Measurements from ENCODE around the gene ZNF565.
"Not testable (repeated sequence)": the region's sequence is repeated elsewhere in the genome, so short reads cannot be mapped to it uniquely, and the experiment has no call there.

Gene ZNF565

DNA sequence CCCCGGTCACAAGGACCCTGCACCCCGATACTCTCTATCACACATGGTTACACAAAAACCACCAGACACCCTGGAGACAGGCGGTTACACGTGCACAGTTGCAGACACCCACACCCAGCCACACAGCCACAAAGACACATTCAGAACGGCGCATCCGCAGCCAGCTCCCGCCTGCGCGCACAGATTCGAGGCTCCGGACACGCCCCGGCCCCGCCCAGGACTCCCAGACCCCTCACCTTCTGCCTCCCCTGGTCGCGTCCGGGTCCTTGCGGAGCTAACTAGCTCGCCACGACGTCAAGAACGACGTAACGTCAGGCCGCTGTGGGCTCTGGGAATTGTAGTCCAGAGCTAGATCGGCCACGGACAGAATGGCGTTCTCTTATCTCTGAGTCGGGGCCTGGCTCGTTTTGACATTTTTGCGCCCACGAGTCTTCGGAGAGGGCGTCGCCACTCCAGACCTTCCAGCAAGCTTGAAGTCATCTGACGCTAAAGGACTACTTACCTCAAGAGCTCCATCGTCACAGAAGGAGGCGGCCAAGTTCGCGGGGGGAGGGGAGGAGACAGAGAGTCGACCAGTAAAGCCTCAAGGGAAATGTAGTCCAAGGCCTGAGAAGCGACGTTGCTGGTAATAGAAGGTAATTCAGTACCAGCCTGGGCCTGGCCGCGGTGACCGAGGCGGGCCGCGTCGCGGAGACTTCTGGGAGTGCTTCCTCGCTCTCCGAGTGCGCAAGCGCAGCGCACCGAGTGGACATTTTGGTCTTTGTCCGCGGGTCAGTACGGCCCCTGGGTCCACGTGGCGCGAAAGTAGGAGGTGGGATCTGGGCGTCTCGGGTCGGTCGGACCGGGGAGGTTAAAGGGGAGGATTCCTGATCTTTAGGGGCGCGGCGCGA is at the start of gene ZNF565, which contains the start of gene ZNF146:
TSS of gene ZNF565 (minus strand) at position 280 of the 890 bp plus-strand sequence. CDS start 12,680 bp downstream, outside the sequence.
TSS of gene ZNF146 (plus strand) at position 721 of the 890 bp plus-strand sequence. CDS start 21,335 bp downstream, outside the sequence.
- FAIRE-seq, result peak; percentile 90
- peak; percentile 85 for DNase-seq (ENCODE audit: insufficient read length, low spot score)

DNA sequence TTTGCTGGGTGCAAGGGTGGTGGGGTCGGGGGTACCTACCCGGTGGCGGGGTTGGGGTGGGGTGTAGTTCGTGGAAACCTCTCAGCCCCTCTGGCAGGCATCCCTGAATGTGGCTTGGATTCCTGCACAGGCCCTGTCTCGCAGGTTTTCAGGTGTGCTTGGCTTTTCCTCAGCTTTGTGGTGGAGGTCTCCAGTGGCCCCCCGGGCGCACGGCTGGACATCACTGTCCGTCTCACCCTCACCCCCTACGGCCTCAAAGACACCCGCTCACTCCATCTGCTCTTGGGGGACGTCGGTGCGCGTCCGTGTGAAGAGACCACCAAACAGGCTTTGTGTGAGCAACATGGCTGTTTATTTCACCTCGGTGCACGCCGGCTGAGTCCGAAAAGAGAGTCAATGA is 44.7 kb upstream of the ZNF565 start:
- no peak for FAIRE-seq
- DNase-seq (ENCODE audit: insufficient read length, low spot score), result no peak

DNA sequence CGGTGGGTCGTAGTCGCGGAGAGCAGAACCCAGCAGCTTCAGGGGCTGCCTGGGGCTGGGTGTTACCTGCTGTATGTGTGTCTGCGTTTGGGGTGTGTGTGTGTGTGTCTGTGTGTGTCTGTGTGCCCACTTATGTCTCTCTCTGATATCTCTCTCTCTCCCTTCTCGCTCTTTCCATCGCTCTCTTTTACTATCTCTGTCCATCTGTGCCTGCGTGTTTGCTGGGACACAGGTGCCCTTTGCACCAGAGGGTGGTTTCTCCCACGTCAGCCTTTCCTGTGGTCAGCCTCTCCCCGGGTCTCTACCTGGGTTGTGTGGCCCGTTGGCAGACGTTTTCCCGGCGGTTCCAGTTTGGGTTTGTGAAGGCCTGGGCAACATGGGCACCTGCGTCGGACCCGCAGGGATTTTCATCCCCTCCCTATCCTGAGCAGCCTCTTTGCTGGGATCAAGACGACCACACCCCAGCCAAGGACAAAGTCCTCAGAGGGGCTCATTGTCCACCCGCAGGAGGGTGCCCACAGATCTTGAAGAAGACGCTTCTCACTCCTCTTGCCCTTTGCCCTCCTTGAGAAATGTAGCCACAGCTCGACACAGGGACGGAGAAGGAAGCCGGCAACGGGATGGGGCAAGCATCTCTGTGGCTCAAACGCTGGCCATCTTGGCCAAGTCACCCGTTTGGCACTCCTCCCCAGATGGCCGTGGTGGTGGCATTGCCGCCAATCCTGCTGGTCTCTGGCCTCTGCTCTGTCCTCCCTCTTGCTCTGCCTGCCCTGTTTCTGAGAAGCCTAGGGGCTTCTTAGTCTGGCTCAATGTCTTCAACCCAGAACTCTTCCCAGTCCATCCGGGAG is 43.8 kb upstream of the ZNF565 start:
- no peak for DNase-seq (ENCODE audit: insufficient read length, low spot score)
- no peak for FAIRE-seq

DNA sequence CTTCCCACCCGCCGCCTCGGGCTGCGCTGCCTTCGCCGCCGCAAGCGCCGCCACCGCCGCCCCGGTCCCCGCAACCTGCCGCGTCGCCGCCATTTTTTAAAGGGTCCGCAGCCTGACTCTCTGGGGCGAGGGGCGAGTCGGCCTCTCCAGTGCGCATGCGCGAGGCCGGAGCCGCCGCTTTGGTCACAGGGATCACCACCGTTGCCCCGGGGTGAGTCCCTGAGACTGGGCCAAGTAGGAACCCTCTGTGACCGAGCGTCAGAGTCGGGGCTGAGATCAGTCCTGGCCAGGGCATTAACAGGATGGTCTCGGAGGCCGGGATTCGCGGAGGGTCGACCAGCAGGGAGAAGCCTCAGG is 43.0 kb upstream of the ZNF565 start:
- DNase-seq (ENCODE audit: insufficient read length, low spot score), result no peak
- no peak for FAIRE-seq

DNA sequence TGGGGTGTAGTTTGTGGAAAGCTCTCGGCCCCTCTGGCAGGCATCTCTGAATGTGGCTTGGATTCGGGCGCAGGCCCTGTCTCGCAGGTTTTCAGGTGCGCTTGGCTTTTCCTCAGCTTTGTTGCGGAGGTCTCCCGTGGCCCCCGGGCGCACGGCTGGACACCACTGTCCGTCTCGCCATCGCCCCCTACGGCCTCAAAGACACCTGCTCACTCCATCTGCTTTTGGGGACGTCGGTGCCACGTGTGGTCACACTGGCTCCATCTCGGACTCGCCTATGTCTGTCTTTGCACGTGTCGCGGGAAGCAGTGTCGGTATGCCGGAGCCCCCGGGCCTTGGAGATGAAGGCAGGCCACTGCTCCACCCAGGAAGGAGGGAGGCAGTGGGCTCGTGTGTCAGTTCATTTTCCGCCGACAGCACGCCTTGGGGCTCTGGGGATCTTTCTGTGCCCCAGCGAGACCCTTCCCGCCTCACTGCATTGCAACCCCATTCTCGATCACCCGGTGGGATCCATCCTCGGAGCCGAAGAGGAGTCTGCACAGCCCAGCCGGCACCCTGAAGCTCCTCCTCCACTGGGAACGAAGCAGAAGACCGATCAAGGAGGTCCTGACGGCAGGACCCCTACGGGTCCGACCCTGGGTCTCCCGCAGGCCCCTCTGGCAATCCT is 42.5 kb upstream of the ZNF565 start:
- FAIRE-seq (no peak), DNase-seq (ENCODE audit: insufficient read length, low spot score) (no peak)

DNA sequence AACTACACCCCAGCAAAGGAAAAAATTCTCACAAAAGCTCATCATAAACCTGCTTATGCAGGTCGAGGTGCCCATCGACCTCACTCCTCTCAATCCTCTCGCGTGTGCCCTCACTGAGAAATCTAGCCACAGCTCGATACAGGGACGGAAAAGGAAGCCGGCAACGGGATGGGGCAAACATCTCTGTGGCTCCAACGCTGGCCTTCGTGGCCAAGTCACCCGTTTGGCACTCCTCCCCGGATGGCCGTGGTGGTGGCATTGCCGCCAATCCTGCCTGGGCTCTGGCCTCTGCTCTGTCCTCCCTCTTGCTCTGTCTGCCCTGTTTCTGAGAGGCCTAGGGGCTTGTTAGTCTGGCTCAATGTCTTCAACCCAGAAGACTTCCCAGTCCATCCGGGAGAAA is 41.6 kb upstream of the ZNF565 start:
- DNase-seq (ENCODE audit: insufficient read length, low spot score) (no peak), FAIRE-seq (no peak)

DNA sequence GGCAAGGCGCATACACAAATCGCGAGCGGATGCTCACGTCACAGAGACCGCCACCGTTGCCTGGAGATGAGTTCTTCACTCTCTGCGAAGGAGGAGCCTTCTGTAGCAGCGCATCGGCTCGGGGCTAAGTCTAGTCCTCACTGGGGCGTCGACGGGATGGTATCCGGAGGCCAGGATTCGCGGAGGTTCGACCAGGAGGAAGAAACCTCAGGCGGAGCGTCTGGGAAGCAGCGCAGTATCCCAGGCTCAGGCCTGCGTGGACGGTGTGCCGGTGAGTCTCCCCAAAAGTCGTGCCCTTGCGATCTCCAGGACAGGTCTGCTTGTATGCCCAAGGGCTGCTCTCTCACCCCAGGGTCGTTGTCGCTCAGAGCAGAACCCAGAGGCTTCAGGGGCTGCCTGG is 40.9 kb upstream of the ZNF565 start:
- FAIRE-seq (no peak), DNase-seq (ENCODE audit: insufficient read length, low spot score) (no peak)

DNA sequence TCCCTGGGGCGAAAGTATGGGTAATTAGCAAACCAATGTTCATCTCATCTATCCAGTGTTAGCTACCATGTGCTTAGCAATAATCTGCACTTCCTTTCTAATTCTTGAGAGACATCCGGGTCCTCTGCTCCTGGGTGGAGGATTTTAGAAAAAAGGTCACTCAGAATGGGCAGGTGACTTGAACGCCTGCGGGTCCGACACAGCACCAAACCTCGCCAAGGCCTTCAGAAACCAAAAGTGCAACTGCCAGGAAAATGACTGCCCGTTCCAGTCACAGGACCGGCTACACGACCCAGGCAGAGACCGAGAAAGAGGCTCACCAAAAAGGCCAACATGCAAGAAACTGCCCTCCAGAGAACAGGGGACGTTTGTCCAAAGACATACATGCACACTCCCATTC is 40.4 kb upstream of the ZNF565 start:
- FAIRE-seq, result no peak

DNA sequence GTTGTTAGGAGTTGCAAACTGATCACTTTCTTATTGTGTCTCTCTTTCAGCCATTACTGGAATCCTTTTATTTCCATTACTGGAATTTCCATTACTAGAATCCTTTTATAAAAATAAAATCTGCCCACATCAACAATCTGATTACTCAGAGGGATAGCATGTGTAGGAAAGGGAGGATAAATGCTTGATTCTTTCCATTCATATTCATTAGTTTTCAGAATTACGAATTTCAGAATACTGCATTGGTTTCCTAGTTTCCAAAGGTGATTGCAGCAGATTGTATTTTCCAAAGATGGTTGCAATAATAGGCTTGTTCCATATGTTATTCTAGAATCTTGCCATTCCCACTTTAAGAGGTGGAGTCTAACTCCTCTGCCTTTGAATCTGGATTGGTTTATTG is 37.6 kb upstream of the ZNF565 start:
- no peak for DNase-seq (ENCODE audit: insufficient read length, low spot score)
- no peak for FAIRE-seq

More for the DNA sequence above, 40.4 kb upstream of the ZNF565 start:
- DNase-seq (ENCODE audit: insufficient read length, low spot score), result no peak

DNA sequence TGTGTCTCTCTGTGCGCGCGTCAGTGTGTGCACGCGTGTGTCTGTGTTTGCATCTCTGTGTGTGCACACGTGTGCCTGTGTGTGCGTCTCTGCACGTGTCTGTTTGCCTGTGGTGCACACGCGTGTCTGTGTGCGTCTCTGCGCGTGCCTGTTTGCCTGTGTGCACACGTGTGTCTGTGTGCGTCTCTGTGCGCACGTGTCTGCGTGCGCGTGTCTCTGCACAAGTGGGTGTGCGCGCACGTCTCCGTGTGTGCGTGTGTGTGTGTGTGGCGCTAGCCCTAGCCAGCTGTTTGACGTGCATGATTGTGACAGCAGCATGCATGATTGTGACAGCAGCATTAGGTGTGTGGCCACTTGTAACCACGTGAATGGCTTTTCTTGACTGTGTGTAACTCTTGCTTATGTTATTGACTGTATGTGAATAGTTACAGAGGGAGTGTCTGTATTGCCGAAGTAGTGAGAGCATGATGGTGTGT is 31.6 kb upstream of the ZNF565 start:
- no peak for FAIRE-seq

DNA sequence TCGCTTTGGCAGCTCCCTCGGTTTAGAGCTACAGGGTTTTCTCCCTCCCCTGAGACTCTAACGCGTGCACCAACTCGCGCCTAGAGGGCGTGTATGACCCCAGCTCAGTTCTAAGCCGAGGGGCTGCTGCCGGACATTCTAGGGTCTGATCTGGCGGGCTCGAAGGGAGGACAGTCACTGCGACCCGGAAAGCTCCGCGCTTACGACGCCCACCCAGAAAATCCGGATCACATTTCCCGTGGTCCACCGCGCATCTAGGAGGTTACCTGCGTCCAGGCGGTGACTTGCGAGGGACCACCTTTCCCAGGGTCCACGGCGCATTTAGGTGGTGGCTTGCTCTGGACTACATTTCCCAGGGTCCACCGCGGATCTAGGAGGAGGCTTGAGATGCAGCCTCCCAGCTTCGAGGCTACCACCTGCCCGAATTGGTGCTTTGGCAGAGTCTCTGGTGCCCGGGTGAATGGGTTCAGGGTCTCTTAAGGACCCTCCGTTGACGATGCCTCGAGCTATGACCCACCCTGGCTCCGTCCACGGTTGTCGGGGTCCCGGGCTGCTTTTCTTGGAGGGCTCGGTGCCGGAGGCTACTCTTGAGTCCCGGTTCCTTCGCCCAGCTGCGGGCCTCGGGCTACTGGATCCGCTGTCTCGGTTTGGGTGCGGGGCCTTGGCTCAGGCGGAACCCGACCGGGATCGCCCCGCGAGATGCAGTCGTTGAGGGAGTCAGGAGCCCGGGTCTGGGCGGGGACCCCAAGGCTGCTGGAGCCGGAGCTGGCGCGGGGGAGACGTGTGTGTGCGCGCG is 30.9 kb upstream of the ZNF565 start:
- no peak for FAIRE-seq
- DNase-seq (ENCODE audit: insufficient read length, low spot score), result no peak

More for the DNA sequence above, 31.6 kb upstream of the ZNF565 start:
- DNase-seq (ENCODE audit: insufficient read length, low spot score), result no peak

DNA sequence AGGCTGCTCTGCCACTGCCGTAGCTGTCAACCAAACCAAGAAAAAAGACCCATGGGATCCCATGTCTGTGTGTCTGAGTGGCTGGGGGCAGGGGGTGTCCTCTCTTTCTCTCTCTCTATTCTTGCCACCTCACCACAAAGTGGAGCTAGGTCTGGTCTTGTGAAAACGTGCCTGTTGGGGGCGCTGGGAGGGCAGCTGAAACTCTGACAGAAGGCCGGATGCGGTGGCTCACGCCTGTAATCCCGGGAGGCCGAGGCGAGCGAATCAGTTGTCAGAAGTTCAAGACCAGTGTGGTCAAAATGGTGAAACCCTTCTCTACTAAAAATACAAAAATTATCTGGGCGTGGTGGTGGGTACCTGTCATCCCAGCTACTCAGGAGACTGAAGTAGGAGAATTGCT is 29.6 kb upstream of the ZNF565 start:
- no peak for FAIRE-seq
- DNase-seq (ENCODE audit: insufficient read length, low spot score), result no peak

DNA sequence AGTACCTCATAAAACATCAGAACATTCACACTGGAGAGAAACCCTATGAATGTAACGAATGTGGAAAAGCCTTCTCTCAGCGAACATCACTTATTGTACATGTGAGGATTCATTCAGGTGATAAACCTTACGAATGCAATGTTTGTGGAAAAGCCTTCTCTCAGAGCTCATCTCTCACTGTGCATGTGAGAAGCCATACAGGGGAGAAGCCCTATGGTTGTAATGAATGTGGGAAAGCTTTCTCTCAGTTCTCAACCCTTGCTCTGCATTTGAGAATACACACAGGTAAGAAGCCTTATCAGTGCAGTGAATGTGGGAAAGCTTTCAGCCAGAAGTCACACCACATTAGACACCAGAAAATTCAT is 22.5 kb upstream of the ZNF565 start:
- DNase-seq (ENCODE audit: insufficient read length, low spot score) (no peak), FAIRE-seq (no peak)

DNA sequence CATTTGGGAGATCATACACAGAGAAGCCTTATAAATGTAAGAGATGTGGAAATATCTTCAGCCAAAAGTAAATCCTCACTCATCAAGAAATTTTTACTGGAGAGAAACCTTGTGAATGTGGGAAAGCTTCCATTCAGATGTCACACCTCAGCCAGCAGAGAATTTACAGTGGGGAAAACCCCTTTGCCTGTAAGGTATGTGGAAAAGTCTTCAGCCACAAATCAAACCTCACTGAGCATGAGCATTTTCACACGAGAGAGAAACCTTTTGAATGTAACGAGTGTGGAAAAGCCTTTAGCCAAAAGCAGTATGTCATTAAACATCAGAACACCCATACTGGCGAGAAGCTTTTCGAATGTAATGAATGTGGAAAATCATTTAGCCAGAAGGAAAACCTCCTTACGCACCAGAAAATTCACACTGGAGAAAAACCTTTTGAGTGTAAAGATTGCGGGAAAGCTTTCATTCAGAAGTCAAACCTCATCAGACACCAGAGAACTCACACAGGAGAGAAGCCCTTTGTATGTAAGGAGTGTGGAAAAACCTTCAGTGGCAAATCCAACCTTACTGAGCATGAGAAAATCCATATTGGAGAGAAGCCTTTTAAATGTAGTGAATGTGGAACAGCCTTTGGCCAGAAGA is 22.0 kb upstream of the ZNF565 start:
- FAIRE-seq (no peak), DNase-seq (ENCODE audit: insufficient read length, low spot score) (no peak)

DNA sequence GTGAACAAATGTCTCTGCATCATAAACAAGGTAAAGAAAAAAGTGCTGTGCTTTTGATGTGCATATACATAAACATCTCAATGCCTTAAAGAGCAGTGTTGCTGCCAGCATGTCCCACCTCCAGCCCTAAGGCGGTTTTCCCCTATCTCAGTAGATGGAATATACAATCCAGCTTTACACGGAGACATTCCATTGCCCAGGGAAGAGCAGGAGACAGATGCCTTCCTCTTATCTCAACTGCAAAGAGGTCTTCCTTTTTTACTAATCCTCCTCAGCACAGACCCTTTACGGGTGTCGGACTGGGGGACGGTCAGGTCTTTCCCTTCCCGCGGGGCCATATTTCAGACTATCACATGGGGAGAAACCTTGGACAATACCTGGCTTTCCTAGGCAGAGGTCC is 19.2 kb upstream of the ZNF565 start:
- not testable (repeated sequence) for FAIRE-seq; DNase-seq (ENCODE audit: insufficient read length, low spot score)

DNA sequence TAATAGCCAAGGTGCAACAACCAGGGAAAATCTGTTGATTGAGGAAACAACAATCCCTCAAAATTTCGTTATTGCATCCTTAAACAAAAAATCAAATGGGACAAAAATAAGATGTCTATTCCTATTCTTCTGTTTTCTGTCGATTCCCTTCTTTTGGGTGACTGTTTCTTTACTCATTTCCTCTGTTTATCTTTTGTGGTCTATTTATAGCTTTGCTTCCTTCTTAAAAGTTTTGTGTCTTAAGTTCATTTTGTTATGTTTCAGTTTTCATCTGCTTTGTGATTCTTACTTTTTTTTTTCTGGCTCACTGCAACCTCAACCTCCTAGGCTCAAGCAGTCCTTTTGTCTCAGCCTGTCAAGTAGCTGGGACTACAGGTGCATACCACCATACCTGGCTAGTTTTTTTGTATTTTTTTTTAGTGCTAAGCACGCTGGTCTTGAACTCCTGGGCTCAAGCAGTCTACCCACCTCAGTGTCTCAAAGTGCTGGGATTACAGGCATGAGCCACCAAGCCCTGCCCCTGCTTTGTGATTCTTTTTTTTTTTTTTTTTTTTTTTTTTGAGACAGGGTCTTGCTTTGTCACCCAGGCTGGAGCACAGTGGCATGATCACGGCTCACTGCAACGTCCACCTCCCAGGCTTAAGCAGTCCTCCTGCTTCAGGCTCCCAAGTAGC is 10.9 kb upstream of the ZNF565 start:
- FAIRE-seq (no peak), DNase-seq (ENCODE audit: insufficient read length, low spot score) (no peak)

DNA sequence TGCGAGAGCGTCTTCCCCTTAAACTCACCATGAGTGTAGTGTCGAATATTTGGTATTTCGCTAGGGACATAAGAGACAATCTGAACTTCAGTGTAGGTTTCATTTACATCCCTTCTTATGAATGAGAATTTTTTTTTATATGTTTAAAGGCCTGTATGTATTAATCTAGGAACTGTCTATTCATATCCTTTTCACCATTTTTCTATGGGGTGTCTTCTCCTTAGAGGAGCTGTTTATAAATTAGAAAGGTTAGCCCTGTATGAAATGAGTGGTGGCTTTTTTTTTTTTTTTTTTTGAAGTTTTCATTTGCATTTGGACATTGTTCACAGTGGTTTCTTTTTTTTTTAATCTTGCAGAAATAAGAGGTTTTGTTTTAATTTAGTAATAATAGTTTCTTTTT is 8.0 kb upstream of the ZNF565 start:
- FAIRE-seq (no peak), DNase-seq (ENCODE audit: insufficient read length, low spot score) (no peak)

DNA sequence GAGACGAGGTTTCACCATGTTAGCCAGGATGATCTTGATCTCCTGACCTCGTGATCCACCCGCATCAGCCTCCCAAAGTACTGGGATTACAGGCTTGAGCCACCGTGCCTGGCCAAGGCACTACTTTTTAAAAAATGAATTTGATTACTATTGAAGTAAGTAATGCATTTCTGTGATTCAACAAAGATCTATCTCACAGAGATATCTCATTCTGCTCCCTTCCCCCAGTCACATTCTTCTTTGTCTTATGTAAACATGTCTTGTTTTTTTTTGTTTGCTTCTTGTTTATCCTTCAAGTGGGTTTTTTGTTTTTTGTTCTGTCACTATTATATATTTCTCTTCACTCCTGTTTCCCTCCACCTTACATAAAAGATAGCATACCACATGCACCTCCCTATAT is 7.0 kb upstream of the ZNF565 start:
- no peak for FAIRE-seq

More for the DNA sequence above, 7.0 kb upstream of the ZNF565 start:
- no peak for DNase-seq (ENCODE audit: insufficient read length, low spot score)

All from GM19239 (cell line).